Thoracic aorta (tissue), 2 donors: ENCODE data around the gene FAM131C. TPM values are rescaled to one million over a fixed set of nuclear protein-coding genes. Genes with fewer than 3 reads are reported as not detected.

Source experiments
- ATAC-seq: fragments of 150-250 bp; one replicate; pipeline ENCODE4 v1.8.0; 2017; ENCODE audit warnings: low read depth; ENCODE audit not compliant: insufficient number of reproducible peaks, low FRiP score
- DNase-seq: peaks from one replicate; pipeline ENCODE4 v3.0.0-alpha.2; 2020; ENCODE audit warnings: low spot score
- H3K27ac ChIP-seq, 2 donors: fragments of 200-600 bp; sonication (generic); 1 replicate in 1 of 2; 2 replicates in 1 of 2; pipeline ENCODE4 v1.5.1; 2016; ENCODE audit warnings: mild to moderate bottlenecking in 2 of 2, moderate library complexity in 2 of 2
- H3K27me3 ChIP-seq: fragments of 200-600 bp; sonication (generic); replicated peaks from 2 replicates; pipeline ENCODE4 v1.6.0; 2016; ENCODE audit warnings: mild to moderate bottlenecking; ENCODE audit not compliant: insufficient read depth
- H3K36me3 ChIP-seq: fragments of 200-600 bp; sonication (generic); one replicate; pipeline ENCODE4 v1.5.1; 2016
- H3K4me1 ChIP-seq, 2 donors: fragments of 200-600 bp; sonication (generic); 1 replicate in 1 of 2; 2 replicates in 1 of 2; pipeline versions ENCODE4 v1.5.1 to v1.6.0; 2016; ENCODE audit warnings: low read depth in 2 of 2, mild to moderate bottlenecking in 1 of 2; ENCODE audit not compliant: control insufficient read depth in 1 of 2
- H3K4me3 ChIP-seq: fragments of 200-600 bp; sonication (generic); 2 replicates; pipeline ENCODE4 v1.5.1; 2016; ENCODE audit warnings: mild to moderate bottlenecking
- H3K9me3 ChIP-seq: fragments of 200-600 bp; sonication (generic); 2 replicates; pipeline ENCODE4 v1.5.1; 2016
- total RNA-seq, 2 donors: library from RNA; depleted of rRNA; stranded (reverse); fragments of >200 nt; gene quantifications; one replicate each; pipeline versions ENCODE4 v1.1.0 to v1.2.3, GENCODE V29; 2016
- TF ChIP-seq, protein P1 (sequence below): fragments of 200-600 bp; sonication (generic); IDR thresholded peaks from one replicate; pipeline ENCODE4 v1.5.1; 2019; ENCODE audit warnings: antibody characterized with exemption

Gene FAM131C
- total RNA-seq, 2 donors from 2014 or later: not detected

DNA sequence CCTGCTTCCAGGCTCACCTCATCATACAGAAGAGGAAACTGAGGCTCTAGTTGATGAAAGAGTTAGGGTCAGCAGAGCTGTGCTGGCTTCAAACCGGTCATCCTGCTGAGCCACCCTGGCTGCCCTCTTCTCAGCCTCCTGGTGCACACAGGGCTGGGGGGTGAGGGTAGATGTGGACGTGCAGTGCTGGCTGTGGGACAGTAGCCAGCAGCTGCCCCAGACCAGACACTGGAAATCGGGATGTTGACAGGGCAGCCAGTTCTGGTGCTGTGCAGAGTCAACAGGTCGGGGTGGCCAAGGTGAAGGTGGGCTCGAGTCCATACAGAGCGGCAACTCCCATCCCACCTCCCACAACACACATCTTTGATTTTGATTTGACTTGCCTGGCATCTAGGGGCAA, 53.1 kb downstream of the FAM131C start:
- Histone ChIP-seq H3K4me1 (peaks cover 20 to 45% of the 10 kb centered on the region in 2 donors), H3K27me3 (no peaks in the 10 kb centered on the region), H3K9me3 (no peaks in the 10 kb centered on the region), H3K27ac (peak overlapping the region; percentile 97 to 100), H3K36me3 (peaks cover 4% of the 10 kb centered on the region), H3K4me3 (no peak overlapping the region)
- no peak for DNase-seq
- TF ChIP-seq, protein P1, sequence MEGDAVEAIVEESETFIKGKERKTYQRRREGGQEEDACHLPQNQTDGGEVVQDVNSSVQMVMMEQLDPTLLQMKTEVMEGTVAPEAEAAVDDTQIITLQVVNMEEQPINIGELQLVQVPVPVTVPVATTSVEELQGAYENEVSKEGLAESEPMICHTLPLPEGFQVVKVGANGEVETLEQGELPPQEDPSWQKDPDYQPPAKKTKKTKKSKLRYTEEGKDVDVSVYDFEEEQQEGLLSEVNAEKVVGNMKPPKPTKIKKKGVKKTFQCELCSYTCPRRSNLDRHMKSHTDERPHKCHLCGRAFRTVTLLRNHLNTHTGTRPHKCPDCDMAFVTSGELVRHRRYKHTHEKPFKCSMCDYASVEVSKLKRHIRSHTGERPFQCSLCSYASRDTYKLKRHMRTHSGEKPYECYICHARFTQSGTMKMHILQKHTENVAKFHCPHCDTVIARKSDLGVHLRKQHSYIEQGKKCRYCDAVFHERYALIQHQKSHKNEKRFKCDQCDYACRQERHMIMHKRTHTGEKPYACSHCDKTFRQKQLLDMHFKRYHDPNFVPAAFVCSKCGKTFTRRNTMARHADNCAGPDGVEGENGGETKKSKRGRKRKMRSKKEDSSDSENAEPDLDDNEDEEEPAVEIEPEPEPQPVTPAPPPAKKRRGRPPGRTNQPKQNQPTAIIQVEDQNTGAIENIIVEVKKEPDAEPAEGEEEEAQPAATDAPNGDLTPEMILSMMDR: no peak
- ATAC-seq: no peak

DNA sequence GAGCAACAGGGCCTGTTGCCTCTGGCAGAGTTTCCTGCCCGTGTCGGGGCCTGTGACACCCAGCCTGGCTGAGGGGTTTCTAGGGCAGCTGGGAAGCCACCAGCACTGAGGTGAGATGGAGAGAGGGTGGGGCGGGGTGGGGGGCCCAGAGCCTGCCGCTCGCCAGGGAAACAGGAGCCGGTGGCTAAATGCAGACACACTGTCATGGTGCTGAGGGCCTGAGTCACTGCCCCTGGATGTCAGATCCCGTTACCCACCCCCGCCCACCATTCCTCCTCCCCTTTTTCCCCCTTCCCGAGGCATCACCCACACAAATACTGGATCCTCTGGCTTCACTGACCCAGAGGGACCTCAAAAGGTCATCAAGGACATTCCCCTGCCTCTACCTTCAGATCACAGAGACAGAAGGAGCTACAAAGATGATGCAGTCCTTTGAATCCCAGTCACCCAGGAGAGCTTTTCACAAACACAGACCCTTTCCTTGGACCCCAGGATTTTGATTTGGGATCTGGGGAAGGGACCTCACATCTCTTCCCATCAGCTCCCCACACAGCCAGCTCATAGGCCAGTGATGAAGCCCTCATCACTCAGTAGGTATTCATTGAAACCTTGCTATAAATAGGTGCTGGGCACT, 53.7 kb downstream of the FAM131C start:
- peaks cover 8% of the 10 kb centered on the region for H3K36me3 ChIP-seq
- H3K27me3 ChIP-seq: no peaks in the 10 kb centered on the region
- no peaks in the 10 kb centered on the region for H3K9me3 ChIP-seq
- TF ChIP-seq, protein P1: no peak
- H3K4me3 ChIP-seq: peak overlapping the region; percentile 83
- ATAC-seq: peak; percentile 35
- DNase-seq: peak; percentile 56
- H3K4me1 ChIP-seq: peaks cover 25 to 51% of the 10 kb centered on the region in 2 donors
- H3K27ac ChIP-seq: peak overlapping the region; percentile 97 to 100

DNA sequence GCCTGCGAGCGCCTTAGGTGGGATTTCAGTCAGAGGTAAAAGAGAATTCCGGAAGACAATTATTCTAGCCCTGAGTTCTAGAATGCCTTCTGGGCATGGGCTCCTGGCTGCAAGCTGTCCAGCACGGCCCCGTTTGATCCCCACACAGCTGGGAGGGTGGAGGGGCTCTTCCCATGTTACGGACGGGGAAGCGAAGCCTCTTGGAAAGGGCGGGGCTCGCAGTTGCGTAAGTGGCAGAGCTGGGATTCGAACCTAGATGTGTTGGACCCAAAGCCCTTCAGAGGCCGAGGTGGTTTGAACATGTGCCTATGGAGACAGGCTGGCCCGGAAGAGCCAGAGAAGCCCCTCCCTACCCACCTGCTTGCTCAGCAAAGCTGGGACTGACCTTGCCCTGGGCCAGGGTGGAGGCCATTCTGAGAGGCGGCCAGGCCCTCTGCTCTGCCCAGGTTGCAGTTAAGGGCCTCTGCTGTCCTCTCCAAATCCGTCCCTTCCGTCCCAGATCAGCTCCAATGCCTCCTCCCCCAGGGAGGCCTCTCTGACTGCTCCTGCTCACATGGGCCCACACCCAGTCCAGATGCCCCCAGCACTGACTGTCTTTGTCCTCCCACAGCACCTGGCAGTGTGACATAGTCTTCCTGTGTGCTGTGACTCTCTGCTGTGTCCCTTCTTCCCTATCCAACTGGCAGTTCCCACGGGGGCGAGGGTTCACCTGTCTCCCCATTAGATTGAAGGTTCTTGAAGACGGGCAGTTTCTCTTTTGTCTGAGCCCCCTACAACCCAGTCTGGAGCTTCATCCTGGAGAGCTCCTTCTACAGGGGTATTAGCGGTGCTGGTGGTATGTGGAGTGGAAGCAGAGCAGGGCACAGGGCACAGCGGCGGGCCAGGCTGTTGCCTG, 54.5 kb downstream of the FAM131C start:
- Histone ChIP-seq H3K4me3 (peak overlapping the region; percentile 83), H3K36me3 (peaks cover 8% of the 10 kb centered on the region), H3K4me1 (peaks cover 33 to 58% of the 10 kb centered on the region in 2 donors), H3K9me3 (no peaks in the 10 kb centered on the region), H3K27me3 (no peaks in the 10 kb centered on the region), H3K27ac (peak overlapping the region; percentile 97 to 100)
- TF ChIP-seq, protein P1: no peak
- ATAC-seq (peak; percentile 3), DNase-seq (no peak)

DNA sequence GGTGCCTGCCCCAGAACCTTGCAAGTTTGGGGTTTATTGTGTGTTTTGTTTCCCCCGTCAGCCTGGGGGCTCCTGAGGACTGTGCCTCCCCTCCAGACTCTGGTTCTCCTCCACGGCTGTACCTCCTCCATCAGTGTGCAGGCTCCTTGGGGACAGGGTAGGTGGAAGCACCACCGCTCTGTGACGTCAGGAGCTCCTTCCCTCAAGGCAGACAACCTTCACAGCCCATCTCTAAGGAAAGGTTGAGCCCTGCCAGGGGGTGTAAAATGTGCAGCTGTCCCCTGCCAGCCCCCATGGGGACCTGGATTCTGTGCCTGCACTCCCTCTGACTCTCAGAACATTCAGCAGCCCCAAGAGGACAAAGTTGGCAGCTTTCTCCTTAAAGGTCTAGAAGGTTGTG, 55.1 kb downstream of the FAM131C start:
- no peak for DNase-seq
- ATAC-seq: no peak
- Histone ChIP-seq H3K36me3 (peaks cover 8% of the 10 kb centered on the region), H3K4me1 (peaks cover 40 to 65% of the 10 kb centered on the region in 2 donors), H3K9me3 (no peaks in the 10 kb centered on the region), H3K27me3 (no peaks in the 10 kb centered on the region), H3K4me3 (peak overlapping the region; percentile 83), H3K27ac (peak overlapping the region; percentile 97 to 100)
- TF ChIP-seq, protein P1: no peak
